Stimulated activated CD8-positive, alpha-beta memory T cell treated with anti-CD3 and anti-CD28 coated beads, Interleukin-7, amount 100 ng/mL, for 48 hours (primary cell): ENCODE data around the gene RXFP1.
"Not testable (repeated sequence)": the region's sequence is repeated elsewhere in the genome, so short reads cannot be mapped to it uniquely, and the experiment has no call there.

Experiments used
- DNase-seq, 2 donors: peaks; one replicate each; pipeline ENCODE4 v3.0.0-alpha.2; 2020; ENCODE audit warnings: low read depth in 1 of 2; ENCODE audit errors: extremely low read depth in 1 of 2

RXFP1 gene

GRCh38 chr4:158606969-158607368 lies 85.3 kb downstream of the RXFP1 start:
- no peak for DNase-seq

- no peak for DNase-seq
Observed at GRCh38 chr4:158609116-158609515, 87.4 kb downstream of the RXFP1 start.

GRCh38 chr4:158610790-158611189 lies 89.1 kb downstream of the RXFP1 start:
- no peak for DNase-seq

GRCh38 chr4:158613046-158613445 lies 91.4 kb downstream of the RXFP1 start:
- no peak for DNase-seq

GRCh38 chr4:158617956-158618355 lies 96.3 kb downstream of the RXFP1 start:
- no peak for DNase-seq

GRCh38 chr4:158621729-158622128 lies 100.0 kb downstream of the RXFP1 start:
- DNase-seq = no peak

GRCh38 chr4:158622251-158622650 lies 100.6 kb downstream of the RXFP1 start:
- DNase-seq = no peak

GRCh38 chr4:158624889-158625478 lies 103.3 kb downstream of the RXFP1 start:
- DNase-seq = no peak

- no peak for DNase-seq
Observed at GRCh38 chr4:158625544-158625943, 103.9 kb downstream of the RXFP1 start.

GRCh38 chr4:158630893-158631292 lies 109.2 kb downstream of the RXFP1 start:
- no peak for DNase-seq

GRCh38 chr4:158636619-158637018 lies 114.9 kb downstream of the RXFP1 start:
- DNase-seq = no peak

- no peak for DNase-seq
Observed at GRCh38 chr4:158644356-158644755, 122.7 kb downstream of the RXFP1 start.

GRCh38 chr4:158644760-158645159 lies 123.1 kb downstream of the RXFP1 start:
- no peak for DNase-seq

GRCh38 chr4:158649111-158649680 lies 127.5 kb downstream of the RXFP1 start:
- no peak for DNase-seq

GRCh38 chr4:158652920-158653319 lies 131.2 kb downstream of the RXFP1 start:
- no peak for DNase-seq

GRCh38 chr4:158656439-158656838 lies 134.8 kb downstream of the RXFP1 start:
- DNase-seq = no peak

- DNase-seq = no peak
Observed at GRCh38 chr4:158657291-158657690, 135.6 kb downstream of the RXFP1 start.

GRCh38 chr4:158663255-158663654 lies 141.6 kb downstream of the RXFP1 start:
- not testable (repeated sequence) for DNase-seq

- DNase-seq = not testable (repeated sequence)
Observed at GRCh38 chr4:158663707-158664625, 142.3 kb downstream of the RXFP1 start.

GRCh38 chr4:158664806-158665205 lies 143.1 kb downstream of the RXFP1 start:
- DNase-seq = no peak

GRCh38 chr4:158666892-158667291 lies 145.2 kb downstream of the RXFP1 start:
- DNase-seq = no peak

GRCh38 chr4:158667651-158668198 lies 146.0 kb downstream of the RXFP1 start:
- no peak for DNase-seq
